Left lung (tissue), 10 donors: ENCODE measurements around the gene PRXL2B. TPM values are rescaled to one million over a fixed set of nuclear protein-coding genes. Genes with fewer than 3 reads are reported as not detected.

Source experiments
- ATAC-seq: fragments of 200-7000 bp; cut with Tn5 transposase; one replicate; pipeline ENCODE4 v1.9.1; 2020; ENCODE audit warnings: moderate library complexity
- DNase-seq, 4 donors: peaks; one replicate each; pipeline ENCODE4 v3.0.0-alpha.2; 2013 to 2020
- H3K27ac ChIP-seq, 2 donors: fragments of 200-600 bp; sonication (generic) in 1 of 2; one replicate each; pipeline versions ENCODE4 v1.5.0 to v1.8.0; 2020 to 2021
- H3K27me3 ChIP-seq, 2 donors: fragments of 200-600 bp; sonication (generic) in 1 of 2; one replicate each; pipeline versions ENCODE4 v1.5.0 to v1.8.0; 2020 to 2021
- H3K36me3 ChIP-seq, 2 donors: fragments of 200-600 bp; sonication (generic) in 1 of 2; one replicate each; pipeline versions ENCODE4 v1.5.0 to v1.8.0; 2020 to 2021
- H3K4me1 ChIP-seq, 2 donors: fragments of 200-600 bp; one replicate each; pipeline ENCODE4 v1.8.0; 2021
- H3K4me3 ChIP-seq, 2 donors: fragments of 200-600 bp; sonication (generic) in 1 of 2; one replicate each; pipeline versions ENCODE4 v1.5.0 to v1.8.0; 2020 to 2021; ENCODE audit warnings: mild to moderate bottlenecking in 1 of 2
- H3K9me3 ChIP-seq, 2 donors: fragments of 200-600 bp; sonication (generic) in 1 of 2; one replicate each; pipeline versions ENCODE4 v1.5.0 to v1.8.0; 2020 to 2021
- intact Hi-C, 2 donors: fragments of 100-400 bp; cut with DNase I; formaldehyde crosslinking; loops; one replicate each; pipeline versions ENCODE4 v1.11.2 to v1.14.2; 2022
- polyA plus RNA-seq, 6 donors: library from polyadenylated mRNA; unstranded; fragments of 120-200 nt; gene quantifications; one replicate each; pipeline ENCODE4 v1.2.1, GENCODE V29; 2013; ENCODE audit not compliant: insufficient read length in 6 of 6
- total RNA-seq, 2 donors: library from RNA; stranded (reverse); fragmentation: NEBNext Ultra II Directional; extraction: Animal tissue kit (Norgen Biotek cat#: 25700); gene quantifications; one replicate each; pipeline ENCODE4 v1.2.1, GENCODE V29; 2021
- TF ChIP-seq, protein P1 (sequence below), 2 donors: fragments of 200-600 bp; sonication (generic) in 1 of 2; IDR thresholded peaks; one replicate each; pipeline versions ENCODE4 v1.5.0 to v1.8.0; 2021; ENCODE audit warnings: antibody characterized with exemption in 2 of 2
- donor health status: DM: no; HTN: yes; CAD: no.
- donor health status: DM: no; HTN: no; CAD: no.

The PRXL2B gene
- total and polyA plus RNA-seq, 8 donors, result 33.2 to 62.5 (median 45.4) TPM

DNA sequence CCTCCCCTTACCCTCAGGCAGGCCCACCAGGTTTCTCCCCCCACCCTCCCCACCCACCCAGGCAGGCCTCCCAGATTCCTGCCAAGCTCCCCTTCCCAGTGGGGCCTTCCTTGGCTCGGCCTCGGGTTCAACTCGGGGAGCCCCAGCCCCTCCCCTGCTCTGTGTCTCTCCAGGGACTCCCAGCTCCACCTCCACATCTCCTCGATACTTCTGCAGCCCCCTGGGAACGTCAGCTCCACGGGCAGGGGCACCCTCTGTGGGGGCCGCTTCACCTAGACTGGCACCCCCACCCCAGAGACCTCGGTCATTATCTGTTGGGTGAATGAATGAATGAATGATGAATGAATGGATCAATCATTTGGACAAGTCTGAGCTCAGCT, 45.5 kb downstream of the PRXL2B start:
- TF ChIP-seq, protein P1, sequence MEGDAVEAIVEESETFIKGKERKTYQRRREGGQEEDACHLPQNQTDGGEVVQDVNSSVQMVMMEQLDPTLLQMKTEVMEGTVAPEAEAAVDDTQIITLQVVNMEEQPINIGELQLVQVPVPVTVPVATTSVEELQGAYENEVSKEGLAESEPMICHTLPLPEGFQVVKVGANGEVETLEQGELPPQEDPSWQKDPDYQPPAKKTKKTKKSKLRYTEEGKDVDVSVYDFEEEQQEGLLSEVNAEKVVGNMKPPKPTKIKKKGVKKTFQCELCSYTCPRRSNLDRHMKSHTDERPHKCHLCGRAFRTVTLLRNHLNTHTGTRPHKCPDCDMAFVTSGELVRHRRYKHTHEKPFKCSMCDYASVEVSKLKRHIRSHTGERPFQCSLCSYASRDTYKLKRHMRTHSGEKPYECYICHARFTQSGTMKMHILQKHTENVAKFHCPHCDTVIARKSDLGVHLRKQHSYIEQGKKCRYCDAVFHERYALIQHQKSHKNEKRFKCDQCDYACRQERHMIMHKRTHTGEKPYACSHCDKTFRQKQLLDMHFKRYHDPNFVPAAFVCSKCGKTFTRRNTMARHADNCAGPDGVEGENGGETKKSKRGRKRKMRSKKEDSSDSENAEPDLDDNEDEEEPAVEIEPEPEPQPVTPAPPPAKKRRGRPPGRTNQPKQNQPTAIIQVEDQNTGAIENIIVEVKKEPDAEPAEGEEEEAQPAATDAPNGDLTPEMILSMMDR (IDR thresholded peaks at IDR 0.05), result no peak
- H3K9me3 ChIP-seq, result peaks cover 0 to 6% of the 10 kb centered on the region in 2 donors
- peaks cover 28 to 89% of the 10 kb centered on the region in 2 donors for H3K27me3 ChIP-seq
- H3K36me3 ChIP-seq, result no peaks in the 10 kb centered on the region
- DNase-seq (peak in 1 of 4 donors; percentile 29), ATAC-seq (no peak)
- no peak overlapping the region for H3K4me3 ChIP-seq
- peaks cover 0 to 6% of the 10 kb centered on the region in 2 donors for H3K4me1 ChIP-seq
- intact Hi-C loops, result no loop called here
- no peak overlapping the region for H3K27ac ChIP-seq

DNA sequence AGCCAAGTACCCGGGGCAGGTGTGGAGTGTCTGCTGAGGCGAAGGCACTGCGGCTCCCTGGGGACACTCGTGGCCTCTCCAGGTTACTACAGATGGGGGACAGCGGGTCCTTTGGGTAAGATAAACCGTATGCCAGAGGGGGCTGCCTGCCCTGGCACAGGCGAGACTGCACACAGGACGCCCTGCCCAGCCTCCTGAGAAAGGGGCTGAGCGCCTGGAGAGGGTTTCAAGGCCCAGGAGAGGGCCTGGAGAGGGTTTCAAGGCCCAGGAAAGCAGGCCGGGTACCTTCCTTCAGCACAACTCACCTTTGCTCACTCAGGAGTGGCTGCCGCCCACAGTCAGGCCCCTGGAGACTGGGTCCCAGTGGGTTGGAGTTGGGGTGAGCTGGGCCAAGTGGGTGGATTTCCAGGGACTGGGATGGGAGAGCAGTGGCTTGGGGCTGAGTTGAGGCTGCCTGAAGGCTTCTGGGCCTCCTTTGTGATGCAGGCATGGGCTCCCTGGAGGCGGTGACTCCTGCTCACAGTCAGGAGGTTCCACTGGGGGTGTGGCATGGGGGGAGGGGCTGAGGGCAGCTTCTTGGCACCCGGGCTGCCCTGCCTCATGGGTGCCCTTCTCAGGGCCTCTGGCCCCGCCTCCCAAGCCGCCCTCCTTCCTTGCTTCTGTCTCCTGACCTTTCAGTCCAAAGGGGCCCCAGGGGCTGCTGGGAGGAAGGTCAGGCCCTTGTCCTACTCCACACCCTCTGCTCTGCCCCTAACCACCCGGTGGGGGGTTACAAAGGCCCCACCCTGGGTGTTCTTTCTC, 46.2 kb downstream of the PRXL2B start, which contains the start of gene MMEL1:
MMEL1 (minus strand) TSS at position 456 of the 801 bp plus-strand sequence. CDS start 3,532 bp downstream, outside the sequence.
- H3K27me3 ChIP-seq, result peaks cover 21 to 81% of the 10 kb centered on the region in 2 donors

DNA sequence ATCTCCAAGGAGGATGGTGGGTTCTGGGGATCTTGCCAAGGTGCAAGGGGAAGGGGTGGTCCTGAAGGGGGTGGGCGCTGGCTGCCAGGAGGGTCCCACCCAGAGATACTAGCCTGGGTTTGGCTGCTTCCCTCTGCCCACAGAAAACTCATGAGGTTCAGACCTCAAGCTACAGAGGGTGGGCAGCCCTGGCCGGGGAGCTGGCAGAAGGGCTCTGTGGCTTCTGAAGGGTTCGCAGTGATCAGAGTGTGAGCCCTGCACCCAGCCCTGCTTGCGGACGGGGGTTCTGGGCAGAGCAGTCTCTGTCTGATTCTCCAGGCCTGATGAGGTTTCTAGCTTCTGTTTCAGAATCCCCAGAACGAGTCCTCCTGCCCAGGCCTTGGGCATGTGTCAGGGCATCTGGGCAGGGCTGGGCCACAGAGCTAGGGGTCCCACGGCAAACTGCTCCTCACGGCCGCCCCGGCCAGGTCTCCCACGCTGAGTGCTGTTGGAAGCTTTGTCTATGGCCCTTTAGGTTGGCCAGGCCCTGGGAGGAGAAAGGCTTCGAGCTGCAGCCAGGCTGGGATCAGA, 46.9 kb downstream of the PRXL2B start:
- no peak for ATAC-seq
- TF ChIP-seq, protein P1 (IDR thresholded peaks at IDR 0.05), result no peak
- Histone ChIP-seq H3K27ac (no peak overlapping the region), H3K27me3 (peaks cover 14 to 79% of the 10 kb centered on the region in 2 donors), H3K4me1 (peaks cover 0 to 6% of the 10 kb centered on the region in 2 donors), H3K4me3 (no peak overlapping the region), H3K36me3 (no peaks in the 10 kb centered on the region), H3K9me3 (peaks cover 0 to 9% of the 10 kb centered on the region in 2 donors)
- intact Hi-C loops, result no loop called here
- DNase-seq, result no peak

More for the DNA sequence above, 46.2 kb downstream of the PRXL2B start, which contains the start of gene MMEL1:
- H3K9me3 ChIP-seq, result peaks cover 0 to 9% of the 10 kb centered on the region in 2 donors
- peaks cover 0 to 6% of the 10 kb centered on the region in 2 donors for H3K4me1 ChIP-seq
- H3K27ac ChIP-seq, result no peak within 1 kb of the TSS
- DNase-seq (peak in 1 of 4 donors; percentile 45), ATAC-seq (no peak)
- no peaks in the 10 kb centered on the region for H3K36me3 ChIP-seq
- TF ChIP-seq, protein P1 (IDR thresholded peaks at IDR 0.05), result no peak
- intact Hi-C loops, result no loop called here
- H3K4me3 ChIP-seq, result no peak within 1 kb of the TSS

DNA sequence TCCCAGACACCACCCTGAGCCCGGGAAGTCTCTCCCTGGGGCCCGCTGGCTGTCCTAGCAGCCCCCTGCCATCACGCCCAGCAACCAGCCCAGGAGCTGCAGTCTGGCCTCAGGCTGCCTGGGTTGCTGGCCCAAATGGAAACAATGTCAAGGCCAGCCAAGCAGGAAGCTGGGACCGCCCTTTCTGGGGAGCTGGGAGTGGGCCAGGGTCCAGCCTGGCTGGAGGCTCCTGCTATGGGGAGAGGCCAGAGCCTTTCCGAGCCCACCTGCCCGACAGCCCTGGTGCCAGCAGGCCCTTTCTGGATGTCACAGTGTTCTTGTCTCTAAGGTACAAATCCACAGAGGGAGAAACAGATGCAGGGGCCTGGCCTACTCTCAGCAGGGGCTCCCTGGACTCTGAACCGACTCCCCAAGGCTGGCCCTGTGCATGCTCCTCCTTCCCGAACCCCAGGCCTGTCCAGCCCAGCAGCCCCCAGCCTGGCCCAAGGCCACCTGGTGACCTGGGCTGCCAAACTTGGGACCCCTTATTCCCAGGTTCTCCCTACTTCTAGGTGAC, 47.4 kb downstream of the PRXL2B start:
- no peak overlapping the region for H3K4me3 ChIP-seq
- TF ChIP-seq, protein P1 (IDR thresholded peaks at IDR 0.05), result no peak
- H3K4me1 ChIP-seq, result peaks cover 0 to under 1% of the 10 kb centered on the region in 2 donors
- H3K27me3 ChIP-seq, result peaks cover 8 to 75% of the 10 kb centered on the region in 2 donors
- no peak overlapping the region for H3K27ac ChIP-seq
- H3K9me3 ChIP-seq, result peaks cover 0 to 9% of the 10 kb centered on the region in 2 donors
- H3K36me3 ChIP-seq, result no peaks in the 10 kb centered on the region
- ATAC-seq (no peak), DNase-seq (peak in 1 of 4 donors; percentile 30)
- intact Hi-C loops, result no loop called here
